Thoracic aorta endothelial cell (primary cell): ENCODE results near the gene CADPS2. TPM values are rescaled to one million over a fixed set of nuclear protein-coding genes. Genes with fewer than 3 reads are reported as not detected.

Experiments
- small RNA-seq: library from RNA; depleted of rRNA; stranded (forward); fragments of <200 nt; gene quantifications from one replicate; pipeline ENCODE3, GENCODE V24; 2012
- total RNA-seq: library from RNA; depleted of rRNA; stranded (reverse); fragments of >200 nt; gene quantifications from 2 replicates; pipeline ENCODE4 v1.2.3, GENCODE V29; 2012

Gene CADPS2
- total RNA-seq: 74.7 and 81.0 TPM in 2 replicates

DNA sequence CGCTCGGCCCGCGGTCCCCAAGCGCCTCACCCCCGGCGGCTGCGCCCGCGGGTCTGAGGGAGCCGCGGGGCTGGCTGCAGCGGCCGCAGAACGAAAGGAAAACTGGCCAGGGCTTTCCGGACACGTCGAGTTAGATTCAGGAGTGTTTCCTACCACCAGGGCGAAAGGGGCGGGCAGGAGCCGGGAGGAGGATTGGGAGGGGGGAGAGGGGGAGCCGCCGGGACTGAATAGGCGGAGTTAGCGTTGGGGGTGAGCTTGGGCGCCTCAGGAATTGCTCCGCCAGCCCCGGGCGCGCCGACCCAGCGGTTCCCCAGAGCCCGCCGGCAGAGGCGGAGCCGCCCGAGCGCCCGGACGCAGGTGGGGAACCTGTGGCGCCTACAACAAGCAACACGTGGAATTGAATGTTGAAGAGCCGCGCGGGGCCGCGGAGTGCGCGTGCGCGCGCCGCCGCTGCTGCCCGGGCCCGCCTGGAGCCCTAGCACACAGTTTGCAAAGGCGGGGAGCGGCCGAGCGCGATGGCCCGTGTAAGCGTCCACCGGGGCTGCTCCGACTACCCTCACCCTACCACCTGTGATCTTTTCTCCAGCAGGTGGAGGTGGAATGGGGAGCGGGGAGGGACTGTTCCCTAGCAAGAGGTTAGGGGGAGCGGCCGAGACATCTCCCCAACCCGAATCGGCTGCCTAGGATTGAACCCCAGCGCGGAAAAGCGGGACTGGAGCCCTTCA is at the start of gene CADPS2:
Gene CADPS2 (minus strand): TSS at position 104 of the 725 bp plus-strand sequence. CDS start 123 bp downstream, outside the sequence.

DNA sequence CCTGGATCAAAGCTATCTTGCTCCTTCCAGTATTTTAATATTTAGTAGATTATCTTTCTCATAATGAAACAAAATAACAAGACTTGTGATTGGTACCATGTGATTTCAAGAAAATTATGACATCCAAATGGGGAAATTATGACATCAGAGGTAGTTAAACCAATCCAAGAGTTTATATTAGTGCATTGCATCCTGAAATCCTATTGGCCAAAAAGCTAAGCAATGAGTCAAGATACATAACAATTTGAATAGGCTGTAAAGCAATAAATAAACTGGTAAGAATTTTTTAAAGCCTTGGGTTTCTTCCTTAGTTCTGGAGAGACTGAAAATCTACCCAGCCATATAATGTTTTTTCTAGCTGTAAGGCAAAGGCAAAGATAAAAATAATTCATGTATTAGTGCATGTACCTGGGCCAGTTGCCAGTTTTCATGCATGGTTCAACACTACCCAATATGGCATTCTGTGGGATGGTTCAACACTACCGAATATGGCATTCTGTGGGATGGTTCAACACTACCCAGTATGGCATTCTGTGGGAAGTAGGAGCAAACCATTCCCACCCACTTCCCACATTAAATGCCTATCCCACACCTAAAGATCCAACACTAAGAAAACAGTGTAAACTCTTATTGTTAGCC is 183.3 kb downstream of the CADPS2 start, which contains the start of gene RNF148:
Gene RNF148 (minus strand): TSS at position 51 of the 639 bp plus-strand sequence. CDS start 172 bp downstream, outside the sequence.

GRCh38 chr7:122699017-122699416 is 187.2 kb downstream of the CADPS2 start, which contains the start of gene RNF133:
RNF133 (minus strand) TSS chr7:122699117; CDS start chr7:122698918, 199 bp downstream.

GRCh38 chr7:122304319-122304975 is 581.8 kb downstream of the CADPS2 start, which contains the start of gene FEZF1:
FEZF1 (minus strand) TSS chr7:122304750; CDS start chr7:122304437, 313 bp downstream.

Small RNA genes within 50 kb of the gene (small RNA-seq; reads per million reads assigned to genes)
- not detected for gene AC006463.1

Other genes starting within 250 kb of the CADPS2 start
- 2.7 and 4.2 TPM in 2 replicates for gene RNF133, start 187.3 kb downstream of the CADPS2 start, total RNA-seq
- gene RNF148, start 183.5 kb downstream of the CADPS2 start, total RNA-seq: 4.1 and 4.4 TPM in 2 replicates
- gene TAS2R16, start 109.2 kb upstream of the CADPS2 start, total RNA-seq: not detected in 2 replicates